Left ventricle myocardium inferior (tissue), 1 donor: ENCODE data around the gene POLL. TPM values are rescaled to one million over a fixed set of nuclear protein-coding genes. Genes with fewer than 3 reads are reported as not detected.

Source experiments
- DNase-seq: peaks from one replicate; pipeline ENCODE4 v3.0.0-alpha.2; 2020
- H3K27ac ChIP-seq: fragments of 200-600 bp; replicated peaks from 2 replicates; pipeline ENCODE4 v1.8.0; 2021
- H3K27me3 ChIP-seq: fragments of 200-600 bp; 2 replicates; pipeline ENCODE4 v1.8.0; 2021; ENCODE audit warnings: low read depth
- H3K36me3 ChIP-seq: fragments of 200-600 bp; 2 replicates; pipeline ENCODE4 v1.8.0; 2021
- H3K4me1 ChIP-seq: fragments of 200-600 bp; 2 replicates; pipeline ENCODE4 v1.8.0; 2021
- H3K4me3 ChIP-seq: fragments of 200-600 bp; 2 replicates; pipeline ENCODE4 v1.8.0; 2021; ENCODE audit warnings: mild to moderate bottlenecking, moderate library complexity
- H3K9me3 ChIP-seq: fragments of 200-600 bp; replicated peaks from 2 replicates; pipeline ENCODE4 v1.8.0; 2021
- intact Hi-C: fragments of 100-400 bp; cut with micrococcal nuclease; formaldehyde crosslinking; loops from one replicate; pipeline ENCODE4 v1.11.0; 2022
- total RNA-seq: library from RNA; stranded (reverse); fragmentation: NEBNext Ultra II Directional; extraction: Animal tissue kit (Norgen Biotek cat#: 25700); gene quantifications from one replicate; pipeline ENCODE4 v1.2.1, GENCODE V29; 2021
- TF ChIP-seq, protein P1 (sequence below): fragments of 200-600 bp; IDR thresholded peaks from 2 replicates; pipeline ENCODE4 v1.8.0; 2021; ENCODE audit warnings: antibody characterized with exemption, mild to moderate bottlenecking, borderline replicate concordance
- donor health status: DM: no; HTN: yes; CAD: no; lungs with severe emphysema.

POLL gene
- total RNA-seq, 1 donor from 2014 or later = 16.7 TPM

DNA sequence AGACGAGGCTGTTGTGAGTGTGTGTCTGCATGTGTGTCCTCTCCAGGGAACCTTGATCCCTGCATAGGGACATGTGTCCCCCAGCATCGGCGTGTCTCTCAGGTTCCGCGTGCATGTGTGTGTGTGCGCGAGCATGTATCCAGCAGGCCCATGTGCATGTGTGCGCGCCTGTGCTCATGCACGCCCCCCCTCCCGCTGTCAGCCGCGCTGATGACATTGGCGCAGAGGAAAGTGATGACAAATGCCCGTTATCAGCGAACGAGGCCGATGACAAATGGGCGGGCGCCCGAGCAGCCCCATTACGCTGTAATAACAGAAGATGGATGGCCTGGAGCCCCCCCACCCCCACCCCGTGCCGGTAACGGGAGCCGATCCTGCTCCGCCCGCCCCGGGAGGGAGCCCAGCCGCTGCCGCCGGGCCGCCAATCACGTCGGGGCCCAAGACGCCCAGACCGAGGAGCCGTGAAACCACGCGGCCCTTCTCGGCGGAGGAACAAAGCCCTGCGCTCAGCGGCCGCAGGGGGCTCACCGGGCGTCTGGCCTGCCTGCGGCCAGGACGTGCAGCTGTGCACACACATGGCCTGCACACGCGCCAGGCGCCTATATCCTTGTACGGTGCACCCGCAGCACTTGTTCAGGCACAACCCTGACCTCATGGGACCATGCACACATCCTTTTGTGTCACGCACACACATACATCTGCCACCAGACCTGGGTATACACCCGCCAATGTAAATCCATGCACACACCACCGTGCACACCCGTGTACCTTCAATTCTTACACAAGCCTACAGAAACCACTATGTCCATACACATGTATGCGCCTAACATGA, 21.5 kb downstream of the POLL start:
- Histone ChIP-seq H3K9me3 (no peaks in the 10 kb centered on the region), H3K4me3 (peak overlapping the region; percentile 54), H3K36me3 (no peaks in the 10 kb centered on the region), H3K27me3 (peaks cover 82% of the 10 kb centered on the region), H3K4me1 (peaks cover 27% of the 10 kb centered on the region), H3K27ac (no peak overlapping the region)
- intact Hi-C loops = no loop called here
- DNase-seq = no peak
- TF ChIP-seq, protein P1, sequence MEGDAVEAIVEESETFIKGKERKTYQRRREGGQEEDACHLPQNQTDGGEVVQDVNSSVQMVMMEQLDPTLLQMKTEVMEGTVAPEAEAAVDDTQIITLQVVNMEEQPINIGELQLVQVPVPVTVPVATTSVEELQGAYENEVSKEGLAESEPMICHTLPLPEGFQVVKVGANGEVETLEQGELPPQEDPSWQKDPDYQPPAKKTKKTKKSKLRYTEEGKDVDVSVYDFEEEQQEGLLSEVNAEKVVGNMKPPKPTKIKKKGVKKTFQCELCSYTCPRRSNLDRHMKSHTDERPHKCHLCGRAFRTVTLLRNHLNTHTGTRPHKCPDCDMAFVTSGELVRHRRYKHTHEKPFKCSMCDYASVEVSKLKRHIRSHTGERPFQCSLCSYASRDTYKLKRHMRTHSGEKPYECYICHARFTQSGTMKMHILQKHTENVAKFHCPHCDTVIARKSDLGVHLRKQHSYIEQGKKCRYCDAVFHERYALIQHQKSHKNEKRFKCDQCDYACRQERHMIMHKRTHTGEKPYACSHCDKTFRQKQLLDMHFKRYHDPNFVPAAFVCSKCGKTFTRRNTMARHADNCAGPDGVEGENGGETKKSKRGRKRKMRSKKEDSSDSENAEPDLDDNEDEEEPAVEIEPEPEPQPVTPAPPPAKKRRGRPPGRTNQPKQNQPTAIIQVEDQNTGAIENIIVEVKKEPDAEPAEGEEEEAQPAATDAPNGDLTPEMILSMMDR = no peak

- Histone ChIP-seq H3K9me3 (no peaks in the 10 kb centered on the region), H3K27ac (no peak overlapping the region), H3K27me3 (peaks cover 82% of the 10 kb centered on the region), H3K36me3 (no peaks in the 10 kb centered on the region), H3K4me3 (peak overlapping the region; percentile 54), H3K4me1 (peaks cover 26% of the 10 kb centered on the region)
- intact Hi-C loops = no loop called here
- TF ChIP-seq, protein P1 = no peak
- no peak for DNase-seq
These were observed 22.1 kb downstream of the POLL start for GRCh38 chr10:101565936-101566332.

GRCh38 chr10:101565370-101565900, 22.6 kb downstream of the POLL start:
- DNase-seq = no peak

GRCh38 chr10:101564490-101564991, 23.5 kb downstream of the POLL start:
- Histone ChIP-seq H3K4me1 (peaks cover 13% of the 10 kb centered on the region), H3K4me3 (no peak overlapping the region), H3K27me3 (peaks cover 75% of the 10 kb centered on the region), H3K27ac (no peak overlapping the region), H3K36me3 (no peaks in the 10 kb centered on the region), H3K9me3 (no peaks in the 10 kb centered on the region)
- DNase-seq = no peak
- TF ChIP-seq, protein P1 = no peak
- intact Hi-C loops = no loop called here

More at GRCh38 chr10:101565370-101565900, 22.6 kb downstream of the POLL start:
- TF ChIP-seq, protein P1 = no peak
- intact Hi-C loops = no loop called here
- peaks cover 82% of the 10 kb centered on the region for H3K27me3 ChIP-seq
- H3K9me3 ChIP-seq = no peaks in the 10 kb centered on the region
- no peaks in the 10 kb centered on the region for H3K36me3 ChIP-seq
- peaks cover 21% of the 10 kb centered on the region for H3K4me1 ChIP-seq
- no peak overlapping the region for H3K27ac ChIP-seq
- no peak overlapping the region for H3K4me3 ChIP-seq

DNA sequence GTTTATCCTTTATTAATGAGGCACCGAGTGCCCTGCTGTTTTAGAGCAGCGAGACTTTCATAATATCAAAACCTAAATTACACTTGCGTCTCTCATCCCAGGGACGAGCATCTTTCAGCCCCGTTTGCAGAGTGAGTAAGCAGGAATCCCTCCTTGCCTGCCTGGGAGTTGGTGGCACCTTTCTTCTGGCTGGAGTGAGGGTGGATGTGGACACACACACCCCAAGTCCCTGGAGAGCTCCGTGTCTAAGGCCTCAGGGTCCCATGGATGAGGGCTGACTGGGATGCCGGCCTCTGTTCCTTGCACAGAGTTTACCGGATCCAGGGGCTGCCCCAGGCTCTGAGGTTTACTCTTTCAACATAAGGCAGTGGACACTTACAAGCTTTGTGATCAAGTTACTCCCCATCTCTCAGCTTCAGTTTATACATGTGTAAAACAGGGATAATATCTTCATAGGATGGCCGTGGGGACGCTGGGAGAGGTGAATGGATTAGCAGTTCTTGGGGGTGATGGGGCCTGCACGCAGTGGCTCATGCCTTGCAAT, 24.5 kb downstream of the POLL start:
- H3K4me1 ChIP-seq = peaks cover 10% of the 10 kb centered on the region
- no peaks in the 10 kb centered on the region for H3K9me3 ChIP-seq
- H3K4me3 ChIP-seq = no peak overlapping the region
- no peak for DNase-seq
- no peaks in the 10 kb centered on the region for H3K36me3 ChIP-seq
- peaks cover 66% of the 10 kb centered on the region for H3K27me3 ChIP-seq
- TF ChIP-seq, protein P1 = no peak
- intact Hi-C loops = no loop called here
- H3K27ac ChIP-seq = no peak overlapping the region
